GM18909 (cell line): ENCODE measurements around the gene NACC1.

Source experiments
- ATAC-seq: cut with Tn5 transposase; IDR thresholded peaks from one replicate; pipeline ENCODE4 v1.9.1; 2021; ENCODE audit warnings: mild to moderate bottlenecking; ENCODE audit not compliant: unreplicated experiment, poor library complexity

Gene NACC1

GRCh38 chr19:13117772-13118423 is at the start of gene NACC1:
Gene NACC1, plus strand, starts transcription at chr19:13118264. Its CDS starts 16,944 bp downstream, at chr19:13135208.
- ATAC-seq = peak; percentile 53

GRCh38 chr19:13069415-13070359 is 48.4 kb upstream of the NACC1 start:
- no peak for ATAC-seq

- no peak for ATAC-seq
Measured at GRCh38 chr19:13070425-13071140, 47.5 kb upstream of the NACC1 start.

GRCh38 chr19:13071444-13072187 is 46.4 kb upstream of the NACC1 start:
- ATAC-seq = no peak

- no peak for ATAC-seq
Measured at GRCh38 chr19:13072188-13072908, 45.7 kb upstream of the NACC1 start.

- ATAC-seq = no peak
Measured at GRCh38 chr19:13073263-13073662, 44.8 kb upstream of the NACC1 start.

GRCh38 chr19:13074378-13074777 is 43.7 kb upstream of the NACC1 start:
- ATAC-seq = no peak

- no peak for ATAC-seq
Measured at GRCh38 chr19:13076320-13076719, 41.7 kb upstream of the NACC1 start.

- no peak for ATAC-seq
Measured at GRCh38 chr19:13076787-13077186, 41.3 kb upstream of the NACC1 start.

GRCh38 chr19:13077240-13077639 is 40.8 kb upstream of the NACC1 start:
- no peak for ATAC-seq

- ATAC-seq = no peak
Measured at GRCh38 chr19:13078381-13078780, 39.7 kb upstream of the NACC1 start.

- no peak for ATAC-seq
Measured at GRCh38 chr19:13078897-13079541, 39.0 kb upstream of the NACC1 start.

GRCh38 chr19:13079542-13079986 is 38.5 kb upstream of the NACC1 start:
- ATAC-seq = no peak

- no peak for ATAC-seq
Measured at GRCh38 chr19:13082192-13083007, 35.7 kb upstream of the NACC1 start.

- no peak for ATAC-seq
Measured at GRCh38 chr19:13083008-13083404, 35.1 kb upstream of the NACC1 start.

GRCh38 chr19:13083627-13084026 is 34.4 kb upstream of the NACC1 start:
- no peak for ATAC-seq

- ATAC-seq = no peak
Measured at GRCh38 chr19:13085666-13086065, 32.4 kb upstream of the NACC1 start.

- ATAC-seq = no peak
Measured at GRCh38 chr19:13086341-13086740, 31.7 kb upstream of the NACC1 start.
